Medulla oblongata (tissue), 1 donor: ENCODE data around the gene TUFT1.
"Not testable (repeated sequence)": the region's sequence is repeated elsewhere in the genome, so short reads cannot be mapped to it uniquely, and the experiment has no call there.

ENCODE experiments used
- DNase-seq: peaks from one replicate; pipeline ENCODE4 v3.0.0-alpha.2; 2015; ENCODE audit errors: extremely low spot score

Gene TUFT1

GRCh38 chr1:151615711-151616504 is 75.8 kb downstream of the TUFT1 start:
- DNase-seq, result no peak

GRCh38 chr1:151616505-151616849 is 76.4 kb downstream of the TUFT1 start:
- DNase-seq, result no peak

GRCh38 chr1:151618003-151618402 is 77.9 kb downstream of the TUFT1 start:
- DNase-seq, result no peak

- no peak for DNase-seq
Measured at GRCh38 chr1:151618470-151618869, 78.4 kb downstream of the TUFT1 start.

GRCh38 chr1:151618996-151619395 is 78.9 kb downstream of the TUFT1 start:
- DNase-seq, result not testable (repeated sequence)

- no peak for DNase-seq
Measured at GRCh38 chr1:151619489-151620093, 79.5 kb downstream of the TUFT1 start.

GRCh38 chr1:151620286-151620685 is 80.2 kb downstream of the TUFT1 start:
- DNase-seq, result peak; percentile 33

- DNase-seq, result peak; percentile 63
Measured at GRCh38 chr1:151621351-151621750, 81.2 kb downstream of the TUFT1 start.

GRCh38 chr1:151624783-151625182 is 84.7 kb downstream of the TUFT1 start:
- DNase-seq, result no peak

- DNase-seq, result no peak
Measured at GRCh38 chr1:151626740-151627334, 86.7 kb downstream of the TUFT1 start.

GRCh38 chr1:151629278-151629677 is 89.2 kb downstream of the TUFT1 start:
- no peak for DNase-seq
